H9 (cell line): ENCODE results near the gene OGFR. TPM values are rescaled to one million over a fixed set of nuclear protein-coding genes. Genes with fewer than 3 reads are reported as not detected.

Experiments
- DNase-seq: peaks from one replicate; pipeline ENCODE4 v3.0.0-alpha.2; 2017
- H2AFZ ChIP-seq: one replicate; pipeline ENCODE4 v1.6.1; 2013; ENCODE audit warnings: mild to moderate bottlenecking, low read length, control low read depth, moderate library complexity
- H2AK5ac ChIP-seq: 2 replicates; pipeline ENCODE4 v1.6.1; 2013; ENCODE audit warnings: low read length, control low read depth, mixed read lengths; ENCODE audit not compliant: insufficient read length
- H2BK120ac ChIP-seq: one replicate; pipeline ENCODE4 v1.6.1; 2013; ENCODE audit warnings: low read depth, mild to moderate bottlenecking, low read length, control low read depth, inconsistent platforms; ENCODE audit not compliant: poor library complexity, severe bottlenecking
- H2BK12ac ChIP-seq: 2 replicates; pipeline ENCODE4 v1.6.1; 2013; ENCODE audit warnings: low read length, control low read depth, mixed read lengths, low read depth; ENCODE audit not compliant: insufficient read length
- H2BK15ac ChIP-seq: 2 replicates; pipeline ENCODE4 v1.6.1; 2013; ENCODE audit warnings: low read depth, low read length, control low read depth
- H2BK20ac ChIP-seq: one replicate; pipeline ENCODE4 v1.6.1; 2013; ENCODE audit warnings: low read depth, mild to moderate bottlenecking, low read length, control low read depth, inconsistent platforms; ENCODE audit not compliant: poor library complexity, severe bottlenecking
- H2BK5ac ChIP-seq: 2 replicates; pipeline ENCODE4 v1.6.1; 2013; ENCODE audit warnings: low read length, control low read depth, mixed read lengths; ENCODE audit not compliant: insufficient read length
- H3K14ac ChIP-seq: 2 replicates; pipeline ENCODE4 v1.6.1; 2013; ENCODE audit warnings: low read length, control low read depth; ENCODE audit not compliant: insufficient read depth
- H3K18ac ChIP-seq: 2 replicates; pipeline ENCODE4 v1.6.1; 2013; ENCODE audit warnings: low read depth, mild to moderate bottlenecking, mixed read lengths, low read length, control low read depth; ENCODE audit not compliant: insufficient read length
- H3K23ac ChIP-seq: 2 replicates; pipeline ENCODE4 v1.6.1; 2013; ENCODE audit warnings: low read length, control low read depth, mixed read lengths, low read depth; ENCODE audit not compliant: insufficient read length
- H3K23me2 ChIP-seq: 2 replicates; pipeline ENCODE4 v1.6.1; 2013; ENCODE audit warnings: low read depth, mild to moderate bottlenecking, mixed read lengths, low read length, control low read depth; ENCODE audit not compliant: insufficient read length, poor library complexity, severe bottlenecking
- H3K27ac ChIP-seq: 2 replicates; pipeline ENCODE4 v1.5.1; 2013; ENCODE audit warnings: low read length, control low read depth, mixed read lengths, low read depth; ENCODE audit not compliant: insufficient read length
- H3K27me3 ChIP-seq: 2 replicates; pipeline ENCODE4 v1.6.1; 2013; ENCODE audit warnings: low read length, control low read depth, inconsistent platforms; ENCODE audit not compliant: insufficient read depth
- H3K4ac ChIP-seq: 2 replicates; pipeline ENCODE4 v1.6.1; 2013; ENCODE audit warnings: low read depth, mild to moderate bottlenecking, control low read depth, inconsistent platforms, low read length, moderate library complexity
- H3K4me1 ChIP-seq: 2 replicates; pipeline ENCODE4 v1.6.1; 2013; ENCODE audit warnings: low read length, control low read depth, inconsistent platforms; ENCODE audit not compliant: insufficient read depth
- H3K4me2 ChIP-seq: 2 replicates; pipeline ENCODE4 v1.6.1; 2013; ENCODE audit warnings: low read length, control low read depth, mixed read lengths; ENCODE audit not compliant: insufficient read length, insufficient read depth
- H3K56ac ChIP-seq: 2 replicates; pipeline ENCODE4 v1.6.1; 2013; ENCODE audit warnings: low read depth, mild to moderate bottlenecking, mixed read lengths, low read length, control low read depth; ENCODE audit not compliant: insufficient read length
- H3K79me1 ChIP-seq: 2 replicates; pipeline ENCODE4 v1.6.1; 2013; ENCODE audit warnings: low read depth, mild to moderate bottlenecking, moderate library complexity, low read length, control low read depth, inconsistent platforms; ENCODE audit not compliant: insufficient read depth, poor library complexity, severe bottlenecking
- H3K79me2 ChIP-seq: 2 replicates; pipeline ENCODE4 v1.6.1; 2013; ENCODE audit warnings: low read length, control low read depth, inconsistent platforms; ENCODE audit not compliant: insufficient read depth
- H3K9ac ChIP-seq: 2 replicates; pipeline ENCODE4 v1.6.1; 2013; ENCODE audit warnings: low read length, control low read depth, mixed read lengths; ENCODE audit not compliant: insufficient read length; ENCODE audit errors: extremely low read depth
- H3K9me3 ChIP-seq: one replicate; pipeline ENCODE4 v1.6.1; 2013; ENCODE audit warnings: low read depth, low read length, inconsistent platforms; ENCODE audit not compliant: control insufficient read depth
- H3T11ph ChIP-seq: one replicate; pipeline ENCODE4 v1.6.1; 2013; ENCODE audit warnings: mild to moderate bottlenecking, low read length, control low read depth, inconsistent platforms
- H4K20me1 ChIP-seq: one replicate; pipeline ENCODE4 v1.6.1; 2013; ENCODE audit not compliant: control insufficient read depth, insufficient read length, insufficient read depth
- H4K5ac ChIP-seq: 2 replicates; pipeline ENCODE4 v1.6.1; 2013; ENCODE audit warnings: low read depth, mild to moderate bottlenecking, mixed read lengths, low read length, control low read depth; ENCODE audit not compliant: insufficient read length
- H4K8ac ChIP-seq: replicated peaks from 2 replicates; pipeline ENCODE4 v1.6.1; 2013; ENCODE audit warnings: low read length, control low read depth, mixed read lengths, low read depth; ENCODE audit not compliant: insufficient read length
- H4K91ac ChIP-seq: 2 replicates; pipeline ENCODE4 v1.6.1; 2013; ENCODE audit warnings: low read depth, mild to moderate bottlenecking, moderate library complexity, mixed read lengths, low read length, control low read depth; ENCODE audit not compliant: insufficient read length
- H3K27ac Mint-ChIP-seq, 3 experiments: 2 replicates in 2 of 3; 3 replicates in 1 of 3; pipeline ENCODE4 v1.8.0; 2020 to 2021; ENCODE audit warnings: mixed read lengths in 3 of 3, mild to moderate bottlenecking in 1 of 3, moderate library complexity in 1 of 3
- H3K27me3 Mint-ChIP-seq: 2 replicates; pipeline ENCODE4 v1.8.0; 2021; ENCODE audit warnings: low read depth, mild to moderate bottlenecking, moderate library complexity, mixed read lengths
- H3K36me3 Mint-ChIP-seq, 3 experiments: 2 replicates in 2 of 3; 3 replicates in 1 of 3; pipeline ENCODE4 v1.8.0; 2020 to 2021; ENCODE audit warnings: low read depth in 3 of 3, mixed read lengths in 3 of 3; ENCODE audit not compliant: insufficient read depth in 1 of 3
- H3K4me1 Mint-ChIP-seq, 2 experiments: 2 replicates each; pipeline ENCODE4 v1.8.0; 2020; ENCODE audit warnings: mixed read lengths in 2 of 2
- H3K4me3 Mint-ChIP-seq, 2 experiments: 2 replicates in 1 of 2; 3 replicates in 1 of 2; pipeline ENCODE4 v1.8.0; 2020 to 2021; ENCODE audit warnings: mild to moderate bottlenecking in 2 of 2, mixed read lengths in 2 of 2, moderate library complexity in 1 of 2
- H3K9me3 Mint-ChIP-seq, 2 experiments: 2 replicates in 1 of 2; 3 replicates in 1 of 2; pipeline ENCODE4 v1.8.0; 2020; ENCODE audit warnings: mild to moderate bottlenecking in 2 of 2, mixed read lengths in 2 of 2, moderate library complexity in 1 of 2
- CTCF ChIP-seq: fragments of 200-600 bp; sonication (generic); conservative IDR thresholded peaks from 3 replicates; pipeline ENCODE4 v1.8.0; 2021; ENCODE audit warnings: antibody characterized with exemption, mild to moderate bottlenecking
- WGBS: extraction: QIAGEN DNeasy Blood & Tissue Kit; methylation state at CpG from one replicate; pipeline ENCODE4 v1.1.7; 2013; ENCODE audit warnings: missing lambda C conversion rate, low lambda C conversion rate, mixed read lengths; ENCODE audit not compliant: insufficient read length; ENCODE audit errors: extremely low coverage; 5-methylcytosine and 5-hydroxymethylcytosine counted together
- total RNA-seq: library from RNA; stranded (reverse); gene quantifications from 2 replicates; pipeline ENCODE4 v1.2.1, GENCODE V29; 2021

Gene OGFR
- total RNA-seq, 1 experiment from 2014 or later, result 33.1 TPM

GRCh38 chr20:62769346-62770071 is 35.1 kb upstream of the OGFR start:
- WGBS, result no CpG with 5 or more reads among the region's 16 CpGs
- H4K8ac ChIP-seq, result no peak overlapping the region

More at GRCh38 chr20:62769346-62770071, 35.1 kb upstream of the OGFR start:
- H3K27ac Mint-ChIP-seq, result no peak overlapping the region; a peak in 2 of 7 replicates
- Histone ChIP-seq H3K14ac (peak overlapping the region; percentile 20; the same call in 1 of the 2 replicates), H3K4ac (no peak overlapping the region), H4K5ac (no peak overlapping the region), H2BK20ac (no peak overlapping the region), H4K20me1 (no peaks in the 10 kb centered on the region), H3K23me2 (no peaks in the 10 kb centered on the region), H3K27me3 (no peaks in the 10 kb centered on the region), H3K9me3 (no peaks in the 10 kb centered on the region), H3K4me2 (no peak overlapping the region), H3T11ph (no peak overlapping the region), H4K91ac (no peak overlapping the region), H3K27ac (no peak overlapping the region), H2BK15ac (no peak overlapping the region), H3K9ac (no peak overlapping the region), H3K79me1 (no peaks in the 10 kb centered on the region), H3K4me1 (no peaks in the 10 kb centered on the region), H3K79me2 (no peaks in the 10 kb centered on the region), H2AK5ac (no peak overlapping the region), H2BK120ac (no peak overlapping the region), H2AFZ (no peak overlapping the region), H2BK5ac (no peak overlapping the region), H3K18ac (no peak overlapping the region), H3K56ac (no peak overlapping the region), H3K23ac (no peak overlapping the region), H2BK12ac (no peak overlapping the region)
- no peak for TF ChIP-seq CTCF
- H3K27me3 Mint-ChIP-seq, result peaks cover 11% of the 10 kb centered on the region
- no peaks in the 10 kb centered on the region; a peak in 1 of 5 replicates for H3K9me3 Mint-ChIP-seq
- H3K4me3 Mint-ChIP-seq, result no peak overlapping the region
- peaks cover 2 to 19% of the 10 kb centered on the region in 2 experiments; a peak in 3 of 4 replicates for H3K4me1 Mint-ChIP-seq
- H3K36me3 Mint-ChIP-seq, result no peaks in the 10 kb centered on the region
- DNase-seq, result no peak
